Stimulated activated CD4-positive, alpha-beta T cell treated with anti-CD3 and anti-CD28 coated beads, TNF-alpha, amount 100 ng/mL, for 1 hour (primary cell): ENCODE data around the gene SGMS1.
"Not testable (repeated sequence)": the region's sequence is repeated elsewhere in the genome, so short reads cannot be mapped to it uniquely, and the experiment has no call there.

ENCODE experiments used
- DNase-seq, 3 donors: peaks; one replicate each; pipeline ENCODE4 v3.0.0-alpha.2; 2020; ENCODE audit warnings: low read depth in 3 of 3, low spot score in 1 of 3

The SGMS1 gene

GRCh38 chr10:50471583-50471975 lies 152.2 kb downstream of the SGMS1 start:
- DNase-seq = no peak

- no peak for DNase-seq
Observed at GRCh38 chr10:50470798-50471582, 152.8 kb downstream of the SGMS1 start.

GRCh38 chr10:50470345-50470744 lies 153.4 kb downstream of the SGMS1 start:
- no peak for DNase-seq

GRCh38 chr10:50469778-50470193 lies 154.0 kb downstream of the SGMS1 start:
- no peak for DNase-seq

- DNase-seq = no peak
Observed at GRCh38 chr10:50469288-50469687, 154.5 kb downstream of the SGMS1 start.

- DNase-seq = no peak
Observed at GRCh38 chr10:50467209-50467608, 156.5 kb downstream of the SGMS1 start.

- DNase-seq = no peak
Observed at GRCh38 chr10:50464004-50464409, 159.7 kb downstream of the SGMS1 start.

- DNase-seq = no peak
Observed at GRCh38 chr10:50461834-50462233, 161.9 kb downstream of the SGMS1 start.

GRCh38 chr10:50461123-50461522 lies 162.6 kb downstream of the SGMS1 start:
- no peak for DNase-seq

- no peak for DNase-seq
Observed at GRCh38 chr10:50456719-50457118, 167.0 kb downstream of the SGMS1 start.

GRCh38 chr10:50453940-50454339 lies 169.8 kb downstream of the SGMS1 start:
- no peak for DNase-seq

GRCh38 chr10:50452603-50453002 lies 171.2 kb downstream of the SGMS1 start:
- no peak for DNase-seq

- no peak for DNase-seq
Observed at GRCh38 chr10:50447691-50448090, 176.1 kb downstream of the SGMS1 start.

- DNase-seq = not testable (repeated sequence)
Observed at GRCh38 chr10:50445777-50446176, 178.0 kb downstream of the SGMS1 start.

GRCh38 chr10:50440489-50440888 lies 183.3 kb downstream of the SGMS1 start:
- no peak for DNase-seq

- no peak for DNase-seq
Observed at GRCh38 chr10:50439806-50440205, 183.9 kb downstream of the SGMS1 start.

GRCh38 chr10:50439187-50439586 lies 184.6 kb downstream of the SGMS1 start:
- DNase-seq = no peak

- DNase-seq = no peak
Observed at GRCh38 chr10:50438049-50438936, 185.5 kb downstream of the SGMS1 start.

GRCh38 chr10:50437248-50437647 lies 186.5 kb downstream of the SGMS1 start:
- no peak for DNase-seq

- no peak for DNase-seq
Observed at GRCh38 chr10:50436805-50437204, 187.0 kb downstream of the SGMS1 start.

GRCh38 chr10:50432211-50433009 lies 191.3 kb downstream of the SGMS1 start:
- DNase-seq = no peak
